DND-41 (cell line): ENCODE data around the gene BRINP1.

ENCODE experiments used
- CTCF ChIP-seq: IDR thresholded peaks from 2 replicates; pipeline ENCODE4 v1.5.1; 2012; ENCODE audit warnings: borderline replicate concordance, low read length, moderate library complexity, mild to moderate bottlenecking; ENCODE audit not compliant: poor library complexity, severe bottlenecking; ENCODE audit errors: extremely low read depth
- EZH2 ChIP-seq: IDR thresholded peaks from 3 replicates; pipeline ENCODE4 v1.6.1; 2012; ENCODE audit warnings: borderline replicate concordance, low read depth, mild to moderate bottlenecking, moderate library complexity, low read length, inconsistent platforms; ENCODE audit not compliant: severe bottlenecking

- TF ChIP-seq CTCF (no peak), EZH2 (no peak)
Observed at GRCh38 chr9:119216651-119217331, 152.4 kb downstream of the BRINP1 start.
